Caco-2 (cell line): ENCODE measurements around the gene ADGRF1. TPM values are rescaled to one million over a fixed set of nuclear protein-coding genes. Genes with fewer than 3 reads are reported as not detected.

Source experiments
- BruUV-seq: library from RNA; stranded (reverse); fragments of 400-500 nt; replicated peaks from 2 replicates; lab custom pipeline; 2021; lab: Mats Ljungman, UMichigan
- CTCF ChIA-PET: fragments of 300-600 bp; sonication (Branson Sonifier 250); formaldehyde crosslinking; loops from one replicate; lab custom pipeline; 2022; ENCODE audit warnings: antibody characterized with exemption; lab: Charles Lee
- POLR2A ChIA-PET: fragments of 300-600 bp; sonication (Branson Sonifier 250); formaldehyde crosslinking; loops from one replicate; lab custom pipeline; 2022; ENCODE audit warnings: antibody characterized with exemption; lab: Charles Lee
- DNase-seq, 2 experiments: peaks; one replicate each; pipeline versions ENCODE4 v3.0.0 to v3.0.0-alpha.2; 2020 to 2022
- H3K27me3 ChIP-seq: replicated peaks from 2 replicates; pipeline ENCODE4 v1.6.0; 2011; ENCODE audit warnings: low read length; ENCODE audit not compliant: control insufficient read depth, insufficient read depth
- H3K36me3 ChIP-seq: 2 replicates; pipeline ENCODE4 v1.5.1; 2011; ENCODE audit warnings: low read length; ENCODE audit not compliant: control insufficient read depth, insufficient read depth
- H3K4me1 ChIP-seq: fragments of 250-450 bp; sonication (Bioruptor Pico); 2 replicates; pipeline ENCODE4 v1.5.1; 2020; ENCODE audit warnings: mild to moderate bottlenecking
- H3K4me3 ChIP-seq: 2 replicates; pipeline ENCODE4 v1.5.1; 2011; ENCODE audit warnings: low read depth, mild to moderate bottlenecking, control low read depth, low read length
- H3K9me3 ChIP-seq: fragments of 250-450 bp; sonication (Bioruptor Pico); 2 replicates; pipeline ENCODE4 v1.5.1; 2020; ENCODE audit warnings: mild to moderate bottlenecking, moderate library complexity
- H3K27ac Mint-ChIP-seq: one replicate; pipeline ENCODE4 v1.8.0; 2022; ENCODE audit warnings: mixed read lengths; ENCODE audit not compliant: unreplicated experiment
- H3K27me3 Mint-ChIP-seq: one replicate; pipeline ENCODE4 v1.8.0; 2022; ENCODE audit warnings: mixed read lengths; ENCODE audit not compliant: insufficient read depth, unreplicated experiment
- H3K36me3 Mint-ChIP-seq: one replicate; pipeline ENCODE4 v1.8.0; 2022; ENCODE audit warnings: mild to moderate bottlenecking, mixed read lengths; ENCODE audit not compliant: insufficient read depth, unreplicated experiment
- H3K4me1 Mint-ChIP-seq: one replicate; pipeline ENCODE4 v1.8.0; 2022; ENCODE audit warnings: low read depth, mixed read lengths; ENCODE audit not compliant: unreplicated experiment
- H3K4me3 Mint-ChIP-seq: one replicate; pipeline ENCODE4 v1.8.0; 2022; ENCODE audit warnings: mild to moderate bottlenecking, moderate library complexity, mixed read lengths; ENCODE audit not compliant: unreplicated experiment
- H3K9me3 Mint-ChIP-seq: one replicate; pipeline ENCODE4 v1.8.0; 2022; ENCODE audit warnings: mixed read lengths; ENCODE audit not compliant: unreplicated experiment
- intact Hi-C: fragments of 100-400 bp; cut with micrococcal nuclease; formaldehyde crosslinking; loops from one replicate; pipeline ENCODE4 v1.10.0; 2022; ENCODE audit not compliant: unreplicated experiment
- total RNA-seq: library from RNA; stranded (reverse); gene quantifications from 2 replicates; pipeline ENCODE4 v1.2.3, GENCODE V29; 2022
- TF ChIP-seq, protein P1 (sequence below), 2 experiments: fragments of 200-600 bp in 1 of 2; IDR thresholded peaks; 1 replicate in 1 of 2; 2 replicates in 1 of 2; pipeline versions ENCODE4 v1.5.1 to v1.8.0; 2011 to 2022; ENCODE audit warnings: antibody characterized with exemption in 1 of 2, control low read depth in 1 of 2, inconsistent platforms in 1 of 2, low read depth in 1 of 2, low read length in 1 of 2, mild to moderate bottlenecking in 1 of 2, moderate library complexity in 1 of 2; ENCODE audit not compliant: insufficient read depth in 1 of 2, severe bottlenecking in 1 of 2, unreplicated experiment in 1 of 2

ADGRF1 gene
- total RNA-seq, 1 experiment from 2014 or later: 0.52 TPM

DNA sequence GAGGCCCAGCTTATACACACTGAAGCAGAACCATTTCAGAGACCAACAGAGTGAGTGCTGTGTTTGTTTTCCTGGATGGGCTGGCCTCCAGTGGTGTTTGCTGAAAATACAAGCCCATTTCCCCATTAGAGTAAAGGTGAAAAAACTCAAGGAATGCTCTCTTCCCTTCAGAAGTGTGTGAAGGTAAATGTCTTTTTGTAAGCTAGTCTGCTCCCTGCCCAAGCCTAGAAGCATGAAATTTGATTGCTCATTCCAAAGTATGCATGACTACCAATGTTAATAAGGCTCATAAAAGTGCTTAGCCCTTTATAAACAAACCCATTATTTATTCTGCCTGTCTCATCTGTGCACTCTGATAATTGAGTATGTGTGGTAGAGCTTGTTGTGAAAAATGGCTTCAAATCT lies 59.1 kb downstream of the ADGRF1 start:
- CTCF ChIA-PET: interaction anchor here (1.4 kb wide), 1 partner anchor 134 kb away, joined by 4 read pairs; no protein-coding TSS in a partner anchor
- no peaks in the 10 kb centered on the region for H3K27me3 Mint-ChIP-seq
- no TSS peak for BruUV-seq
- H3K4me3 Mint-ChIP-seq: no peak overlapping the region
- H3K36me3 Mint-ChIP-seq: no peaks in the 10 kb centered on the region
- TF ChIP-seq, protein P1, sequence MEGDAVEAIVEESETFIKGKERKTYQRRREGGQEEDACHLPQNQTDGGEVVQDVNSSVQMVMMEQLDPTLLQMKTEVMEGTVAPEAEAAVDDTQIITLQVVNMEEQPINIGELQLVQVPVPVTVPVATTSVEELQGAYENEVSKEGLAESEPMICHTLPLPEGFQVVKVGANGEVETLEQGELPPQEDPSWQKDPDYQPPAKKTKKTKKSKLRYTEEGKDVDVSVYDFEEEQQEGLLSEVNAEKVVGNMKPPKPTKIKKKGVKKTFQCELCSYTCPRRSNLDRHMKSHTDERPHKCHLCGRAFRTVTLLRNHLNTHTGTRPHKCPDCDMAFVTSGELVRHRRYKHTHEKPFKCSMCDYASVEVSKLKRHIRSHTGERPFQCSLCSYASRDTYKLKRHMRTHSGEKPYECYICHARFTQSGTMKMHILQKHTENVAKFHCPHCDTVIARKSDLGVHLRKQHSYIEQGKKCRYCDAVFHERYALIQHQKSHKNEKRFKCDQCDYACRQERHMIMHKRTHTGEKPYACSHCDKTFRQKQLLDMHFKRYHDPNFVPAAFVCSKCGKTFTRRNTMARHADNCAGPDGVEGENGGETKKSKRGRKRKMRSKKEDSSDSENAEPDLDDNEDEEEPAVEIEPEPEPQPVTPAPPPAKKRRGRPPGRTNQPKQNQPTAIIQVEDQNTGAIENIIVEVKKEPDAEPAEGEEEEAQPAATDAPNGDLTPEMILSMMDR (IDR thresholded peaks at IDR 0.05; ENCODE audit: insufficient read depth in 1 of 2, low read depth in 1 of 2, low read length in 1 of 2, severe bottlenecking in 1 of 2, unreplicated experiment in 1 of 2): no peak
- Histone ChIP-seq H3K36me3 (no peaks in the 10 kb centered on the region), H3K4me1 (peaks cover 9% of the 10 kb centered on the region), H3K9me3 (no peaks in the 10 kb centered on the region), H3K27me3 (no peaks in the 10 kb centered on the region), H3K4me3 (no peak overlapping the region)
- DNase-seq: peak in 1 of 2 experiments; percentile 31
- POLR2A ChIA-PET: interaction anchor here (0.6 kb wide), 1 partner anchor 100 kb away, joined by 3 read pairs; no protein-coding TSS in a partner anchor
- H3K9me3 Mint-ChIP-seq: no peaks in the 10 kb centered on the region
- H3K27ac Mint-ChIP-seq: peak overlapping the region; percentile 24
- intact Hi-C loops: loop anchor here (2.0 kb wide), 1 partner anchor 134 kb away; no protein-coding TSS in a partner anchor
- peaks cover 19% of the 10 kb centered on the region for H3K4me1 Mint-ChIP-seq

GRCh38 chr6:46979206-46979605 lies 62.9 kb downstream of the ADGRF1 start:
- Histone ChIP-seq H3K36me3 (no peaks in the 10 kb centered on the region), H3K4me3 (no peak overlapping the region), H3K27me3 (no peaks in the 10 kb centered on the region), H3K4me1 (peaks cover 9% of the 10 kb centered on the region), H3K9me3 (no peaks in the 10 kb centered on the region)
- no peak overlapping the region for H3K4me3 Mint-ChIP-seq
- no peak overlapping the region for H3K27ac Mint-ChIP-seq
- ChIA-PET CTCF (no interaction called here), POLR2A (no interaction called here)
- H3K36me3 Mint-ChIP-seq: no peaks in the 10 kb centered on the region
- TF ChIP-seq, protein P1 (IDR thresholded peaks at IDR 0.05; ENCODE audit: insufficient read depth in 1 of 2, low read depth in 1 of 2, low read length in 1 of 2, severe bottlenecking in 1 of 2, unreplicated experiment in 1 of 2): no peak
- no peak for DNase-seq
- peaks cover 19% of the 10 kb centered on the region for H3K4me1 Mint-ChIP-seq
- intact Hi-C loops: no loop called here
- no peaks in the 10 kb centered on the region for H3K27me3 Mint-ChIP-seq
- H3K9me3 Mint-ChIP-seq: no peaks in the 10 kb centered on the region
- no TSS peak for BruUV-seq

DNA sequence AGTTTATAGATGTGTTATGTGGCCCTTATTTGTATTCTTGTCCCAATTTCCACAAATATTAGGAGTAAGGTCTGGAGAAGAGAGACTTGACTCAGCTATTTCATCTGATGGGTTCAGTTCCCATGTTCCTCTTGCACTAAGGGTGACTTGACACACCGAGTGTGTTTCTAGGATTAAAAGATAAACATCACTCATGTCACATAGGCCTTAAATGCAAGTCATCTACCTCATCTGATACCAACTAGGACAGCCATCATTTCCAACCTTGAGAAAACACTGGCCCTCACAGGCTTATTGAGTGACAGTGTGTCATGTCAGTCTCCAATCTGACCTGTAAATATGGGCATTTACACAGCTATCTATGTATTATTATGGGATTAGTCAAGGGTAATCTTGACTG lies 67.3 kb downstream of the ADGRF1 start:
- DNase-seq: no peak
- no TSS peak for BruUV-seq
- ChIA-PET CTCF (no interaction called here), POLR2A (no interaction called here)
- no peak overlapping the region for H3K4me3 ChIP-seq
- Mint-ChIP-seq H3K9me3 (no peaks in the 10 kb centered on the region), H3K36me3 (no peaks in the 10 kb centered on the region), H3K4me3 (no peak overlapping the region), H3K27me3 (peaks cover 8% of the 10 kb centered on the region), H3K27ac (no peak overlapping the region), H3K4me1 (no peaks in the 10 kb centered on the region)
- no peaks in the 10 kb centered on the region for H3K9me3 ChIP-seq
- TF ChIP-seq, protein P1 (IDR thresholded peaks at IDR 0.05; ENCODE audit: insufficient read depth in 1 of 2, low read depth in 1 of 2, low read length in 1 of 2, severe bottlenecking in 1 of 2, unreplicated experiment in 1 of 2): no peak
- no peaks in the 10 kb centered on the region for H3K27me3 ChIP-seq
- H3K36me3 ChIP-seq: no peaks in the 10 kb centered on the region
- H3K4me1 ChIP-seq: no peaks in the 10 kb centered on the region
- intact Hi-C loops: no loop called here
